Uterus (tissue), 2 donors: Measurements from ENCODE around the gene DENND5B.

ENCODE experiments used
- POLR2A ChIP-seq, 2 donors: fragments of 450-650 bp; IDR thresholded peaks; one replicate each; pipeline ENCODE4 v1.6.1; 2016; ENCODE audit warnings: antibody characterized with exemption in 2 of 2, mild to moderate bottlenecking in 1 of 2, moderate library complexity in 1 of 2
- TF ChIP-seq, protein P1 (sequence below), 4 experiments: fragments of 200-600 bp in 2 of 4; fragments of 450-650 bp in 2 of 4; sonication (generic) in 2 of 4; IDR thresholded peaks; one replicate each; pipeline ENCODE4 v1.5.1; 2016 to 2019; ENCODE audit warnings: antibody characterized with exemption in 4 of 4, mild to moderate bottlenecking in 2 of 4, moderate library complexity in 1 of 4

DNA sequence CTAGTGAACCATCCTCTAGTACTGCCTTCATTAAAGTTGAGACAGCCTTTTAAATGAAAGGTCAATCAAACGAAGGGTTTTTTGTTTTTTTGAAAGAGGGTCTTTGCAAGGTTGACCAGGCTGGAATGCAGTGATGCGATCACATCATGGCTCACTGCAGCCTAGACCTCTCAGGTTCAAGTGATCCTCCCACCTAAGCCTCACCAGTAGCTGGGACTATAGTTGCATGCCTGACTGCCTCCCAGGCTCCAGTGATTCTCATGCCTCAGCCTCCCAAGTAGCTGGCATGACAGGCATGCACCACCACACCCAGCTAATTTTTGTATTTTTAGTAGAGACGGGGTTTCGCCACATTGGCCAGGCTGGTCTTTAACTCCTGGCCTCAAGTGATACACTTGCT is 150.3 kb downstream of the DENND5B start:
- TF ChIP-seq, protein P1, sequence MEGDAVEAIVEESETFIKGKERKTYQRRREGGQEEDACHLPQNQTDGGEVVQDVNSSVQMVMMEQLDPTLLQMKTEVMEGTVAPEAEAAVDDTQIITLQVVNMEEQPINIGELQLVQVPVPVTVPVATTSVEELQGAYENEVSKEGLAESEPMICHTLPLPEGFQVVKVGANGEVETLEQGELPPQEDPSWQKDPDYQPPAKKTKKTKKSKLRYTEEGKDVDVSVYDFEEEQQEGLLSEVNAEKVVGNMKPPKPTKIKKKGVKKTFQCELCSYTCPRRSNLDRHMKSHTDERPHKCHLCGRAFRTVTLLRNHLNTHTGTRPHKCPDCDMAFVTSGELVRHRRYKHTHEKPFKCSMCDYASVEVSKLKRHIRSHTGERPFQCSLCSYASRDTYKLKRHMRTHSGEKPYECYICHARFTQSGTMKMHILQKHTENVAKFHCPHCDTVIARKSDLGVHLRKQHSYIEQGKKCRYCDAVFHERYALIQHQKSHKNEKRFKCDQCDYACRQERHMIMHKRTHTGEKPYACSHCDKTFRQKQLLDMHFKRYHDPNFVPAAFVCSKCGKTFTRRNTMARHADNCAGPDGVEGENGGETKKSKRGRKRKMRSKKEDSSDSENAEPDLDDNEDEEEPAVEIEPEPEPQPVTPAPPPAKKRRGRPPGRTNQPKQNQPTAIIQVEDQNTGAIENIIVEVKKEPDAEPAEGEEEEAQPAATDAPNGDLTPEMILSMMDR (IDR thresholded peaks at IDR 0.05): no peak
- no peak for TF ChIP-seq POLR2A (IDR thresholded peaks at IDR 0.05)
